Activated naive CD8-positive, alpha-beta T cell treated with anti-CD3 and anti-CD28 coated beads for 36 hours (primary cell): ENCODE data around the gene UVRAG. TPM values are rescaled to one million over a fixed set of nuclear protein-coding genes. Genes with fewer than 3 reads are reported as not detected.
"Not testable (repeated sequence)": the region's sequence is repeated elsewhere in the genome, so short reads cannot be mapped to it uniquely, and the experiment has no call there.

Source experiments
- DNase-seq: peaks from one replicate; pipeline ENCODE4 v3.0.0; 2021
- H3K27ac Mint-ChIP-seq: one replicate; pipeline ENCODE4 v1.8.0; 2022; ENCODE audit warnings: mild to moderate bottlenecking, moderate library complexity, mixed read lengths
- H3K27me3 Mint-ChIP-seq: one replicate; pipeline ENCODE4 v1.8.0; 2022; ENCODE audit warnings: mild to moderate bottlenecking, mixed read lengths
- H3K36me3 Mint-ChIP-seq: one replicate; pipeline ENCODE4 v1.8.0; 2021; ENCODE audit warnings: mild to moderate bottlenecking, mixed read lengths
- H3K4me1 Mint-ChIP-seq: one replicate; pipeline ENCODE4 v1.8.0; 2021; ENCODE audit warnings: mixed read lengths
- H3K4me3 Mint-ChIP-seq: one replicate; pipeline ENCODE4 v1.8.0; 2022; ENCODE audit warnings: mild to moderate bottlenecking, moderate library complexity, mixed read lengths
- H3K9me3 Mint-ChIP-seq: one replicate; pipeline ENCODE4 v1.8.0; 2022; ENCODE audit warnings: mixed read lengths
- total RNA-seq, 2 experiments: library from RNA; stranded (reverse); gene quantifications; one replicate each; pipeline ENCODE4 v1.2.3, GENCODE V29; 2021

The UVRAG gene
- total RNA-seq, 2 experiments from 2014 or later: 16.8 to 17.7 TPM

GRCh38 chr11:75836417-75836816 lies 21.4 kb downstream of the UVRAG start:
- Mint-ChIP-seq H3K4me3 (no peak overlapping the region), H3K27me3 (no peaks in the 10 kb centered on the region), H3K36me3 (no peaks in the 10 kb centered on the region), H3K27ac (no peak overlapping the region), H3K9me3 (no peaks in the 10 kb centered on the region), H3K4me1 (peaks cover 20% of the 10 kb centered on the region)
- DNase-seq: no peak

- DNase-seq: no peak
- Mint-ChIP-seq H3K27me3 (no peaks in the 10 kb centered on the region), H3K4me1 (peaks cover 25% of the 10 kb centered on the region), H3K27ac (no peak overlapping the region), H3K4me3 (no peak overlapping the region), H3K9me3 (no peaks in the 10 kb centered on the region), H3K36me3 (peaks cover 9% of the 10 kb centered on the region)
Observed at GRCh38 chr11:75839851-75840250, 24.8 kb downstream of the UVRAG start.

GRCh38 chr11:75840522-75840921 lies 25.5 kb downstream of the UVRAG start:
- Mint-ChIP-seq H3K27ac (no peak overlapping the region), H3K36me3 (peaks cover 14% of the 10 kb centered on the region), H3K9me3 (no peaks in the 10 kb centered on the region), H3K4me3 (no peak overlapping the region), H3K27me3 (no peaks in the 10 kb centered on the region), H3K4me1 (peaks cover 21% of the 10 kb centered on the region)
- DNase-seq: no peak

GRCh38 chr11:75841739-75842138 lies 26.7 kb downstream of the UVRAG start:
- peaks cover 21% of the 10 kb centered on the region for H3K4me1 Mint-ChIP-seq
- no peak overlapping the region for H3K4me3 Mint-ChIP-seq
- H3K36me3 Mint-ChIP-seq: peaks cover 19% of the 10 kb centered on the region
- no peak for DNase-seq
- no peak overlapping the region for H3K27ac Mint-ChIP-seq
- no peaks in the 10 kb centered on the region for H3K27me3 Mint-ChIP-seq
- H3K9me3 Mint-ChIP-seq: no peaks in the 10 kb centered on the region

- no peaks in the 10 kb centered on the region for H3K9me3 Mint-ChIP-seq
- no peak for DNase-seq
- no peak overlapping the region for H3K27ac Mint-ChIP-seq
- H3K36me3 Mint-ChIP-seq: peaks cover 23% of the 10 kb centered on the region
- H3K4me1 Mint-ChIP-seq: peaks cover 17% of the 10 kb centered on the region
- H3K4me3 Mint-ChIP-seq: no peak overlapping the region
- no peaks in the 10 kb centered on the region for H3K27me3 Mint-ChIP-seq
Observed at GRCh38 chr11:75845324-75845723, 30.3 kb downstream of the UVRAG start.

GRCh38 chr11:75849894-75850293 lies 34.9 kb downstream of the UVRAG start:
- peaks cover 12% of the 10 kb centered on the region for H3K4me1 Mint-ChIP-seq
- no peak for DNase-seq
- H3K4me3 Mint-ChIP-seq: no peak overlapping the region
- H3K9me3 Mint-ChIP-seq: no peaks in the 10 kb centered on the region
- H3K27me3 Mint-ChIP-seq: no peaks in the 10 kb centered on the region
- no peak overlapping the region for H3K27ac Mint-ChIP-seq
- H3K36me3 Mint-ChIP-seq: peaks cover 22% of the 10 kb centered on the region

- Mint-ChIP-seq H3K4me3 (no peak overlapping the region), H3K4me1 (peaks cover 9% of the 10 kb centered on the region), H3K27ac (no peak overlapping the region), H3K9me3 (no peaks in the 10 kb centered on the region), H3K27me3 (no peaks in the 10 kb centered on the region), H3K36me3 (peaks cover 21% of the 10 kb centered on the region)
- DNase-seq: no peak
Observed at GRCh38 chr11:75850787-75851186, 35.8 kb downstream of the UVRAG start.

- no peak overlapping the region for H3K4me3 Mint-ChIP-seq
- no peak overlapping the region for H3K27ac Mint-ChIP-seq
- peaks cover 23% of the 10 kb centered on the region for H3K36me3 Mint-ChIP-seq
Observed at GRCh38 chr11:75851203-75851602, 36.2 kb downstream of the UVRAG start.

DNA sequence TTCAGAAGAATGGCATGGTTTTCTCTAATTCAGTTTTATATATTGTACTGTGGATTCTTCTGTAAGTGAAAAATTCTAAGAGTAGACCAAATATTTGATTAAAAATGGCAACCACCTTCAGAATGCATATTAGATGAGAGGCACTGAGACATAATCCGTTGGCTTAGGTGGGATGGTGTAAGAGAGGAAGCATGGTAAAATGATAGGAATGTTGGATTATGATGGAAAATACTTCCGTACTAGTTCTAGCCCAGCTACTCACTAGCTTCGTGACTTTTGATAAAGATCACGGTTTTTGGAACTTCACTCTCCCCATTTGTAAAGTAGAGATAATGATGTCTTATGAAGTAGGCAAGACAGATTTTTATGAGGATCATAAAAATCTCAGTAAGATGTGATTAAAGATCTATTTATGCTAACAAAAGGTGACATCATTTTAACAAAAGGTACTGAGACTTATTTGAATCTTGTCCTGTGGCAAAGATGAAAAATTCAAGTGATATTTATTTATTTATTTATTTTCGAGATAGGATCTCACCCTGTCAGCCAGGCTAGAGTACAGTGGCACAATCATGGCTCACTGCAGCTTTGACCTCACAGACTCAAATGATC lies 37.5 kb downstream of the UVRAG start:
- Mint-ChIP-seq H3K4me1 (peaks cover 9% of the 10 kb centered on the region), H3K27ac (no peak overlapping the region), H3K36me3 (peaks cover 27% of the 10 kb centered on the region), H3K4me3 (no peak overlapping the region), H3K9me3 (no peaks in the 10 kb centered on the region), H3K27me3 (no peaks in the 10 kb centered on the region)
- no peak for DNase-seq

More at GRCh38 chr11:75851203-75851602, 36.2 kb downstream of the UVRAG start:
- Mint-ChIP-seq H3K4me1 (peaks cover 8% of the 10 kb centered on the region), H3K9me3 (no peaks in the 10 kb centered on the region), H3K27me3 (no peaks in the 10 kb centered on the region)
- DNase-seq: no peak

GRCh38 chr11:75853563-75853962 lies 38.6 kb downstream of the UVRAG start:
- H3K36me3 Mint-ChIP-seq: peaks cover 27% of the 10 kb centered on the region
- not testable (repeated sequence) for H3K9me3 Mint-ChIP-seq, H3K27me3 Mint-ChIP-seq, H3K27ac Mint-ChIP-seq, H3K4me3 Mint-ChIP-seq, DNase-seq, H3K4me1 Mint-ChIP-seq

DNA sequence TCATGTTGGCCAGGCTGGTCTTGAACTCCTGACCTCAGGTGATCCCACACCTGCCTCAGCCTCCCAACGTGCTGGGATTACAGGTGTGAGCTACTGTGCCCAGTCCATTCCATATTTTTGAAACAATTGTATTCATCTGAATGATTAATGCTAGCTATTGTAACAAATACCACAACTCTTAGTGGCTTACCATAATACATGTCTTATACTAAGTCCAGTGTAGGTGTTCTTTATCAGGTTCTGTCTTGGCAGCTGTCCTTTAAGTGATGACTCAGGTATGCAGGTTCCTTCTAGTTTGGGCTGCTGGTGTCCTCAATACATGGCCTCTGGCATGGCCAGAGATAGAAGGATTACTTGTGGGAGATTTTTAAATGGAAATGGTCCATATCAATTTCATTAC lies 39.0 kb downstream of the UVRAG start:
- Mint-ChIP-seq H3K4me3 (no peak overlapping the region), H3K27ac (no peak overlapping the region), H3K4me1 (peaks cover 9% of the 10 kb centered on the region), H3K9me3 (no peaks in the 10 kb centered on the region), H3K27me3 (no peaks in the 10 kb centered on the region), H3K36me3 (peaks cover 24% of the 10 kb centered on the region)
- DNase-seq: no peak

DNA sequence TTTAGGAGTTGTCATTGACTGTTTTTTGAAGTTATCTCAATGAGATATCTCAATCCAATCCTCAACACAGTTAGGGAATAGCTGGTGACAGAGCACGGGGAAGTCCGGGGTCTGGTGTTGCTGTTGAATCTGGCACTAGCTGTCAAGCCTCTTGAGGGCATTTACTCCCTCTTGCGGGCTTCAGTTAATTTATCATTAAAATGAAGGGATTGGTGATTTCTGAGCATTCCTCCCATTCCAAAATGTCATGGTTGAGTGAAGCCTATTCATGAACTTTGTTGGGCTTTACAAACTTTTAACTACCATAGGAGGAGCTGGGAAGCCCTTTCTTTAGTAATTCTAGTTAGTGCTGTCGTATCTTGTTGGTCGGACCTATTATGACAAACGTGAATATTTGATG lies 40.2 kb downstream of the UVRAG start:
- Mint-ChIP-seq H3K27ac (no peak overlapping the region), H3K36me3 (peaks cover 23% of the 10 kb centered on the region), H3K27me3 (no peaks in the 10 kb centered on the region), H3K9me3 (no peaks in the 10 kb centered on the region), H3K4me1 (peaks cover 7% of the 10 kb centered on the region), H3K4me3 (no peak overlapping the region)
- DNase-seq: no peak

DNA sequence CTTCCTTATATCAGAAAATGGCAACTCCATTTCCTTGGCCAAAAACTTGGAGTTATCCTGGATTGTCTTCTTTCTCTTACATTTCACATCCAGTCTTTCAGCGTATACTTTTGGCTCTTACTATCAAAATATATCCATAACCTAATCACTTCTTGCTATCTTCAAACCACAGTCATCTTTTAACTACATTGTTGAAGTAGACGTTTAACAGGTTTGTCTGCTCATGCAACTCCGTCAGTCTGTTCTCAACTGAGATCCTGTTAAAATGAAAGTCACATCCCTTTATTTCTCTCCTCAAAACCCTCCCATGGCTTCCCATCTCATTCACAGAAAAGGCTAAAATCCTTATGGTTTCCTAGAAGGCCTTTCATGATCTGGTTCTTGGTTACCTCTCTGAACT lies 41.9 kb downstream of the UVRAG start:
- no peak for DNase-seq
- Mint-ChIP-seq H3K36me3 (peaks cover 26% of the 10 kb centered on the region), H3K4me3 (no peak overlapping the region), H3K27me3 (no peaks in the 10 kb centered on the region), H3K27ac (no peak overlapping the region), H3K4me1 (peaks cover 3% of the 10 kb centered on the region), H3K9me3 (no peaks in the 10 kb centered on the region)

DNA sequence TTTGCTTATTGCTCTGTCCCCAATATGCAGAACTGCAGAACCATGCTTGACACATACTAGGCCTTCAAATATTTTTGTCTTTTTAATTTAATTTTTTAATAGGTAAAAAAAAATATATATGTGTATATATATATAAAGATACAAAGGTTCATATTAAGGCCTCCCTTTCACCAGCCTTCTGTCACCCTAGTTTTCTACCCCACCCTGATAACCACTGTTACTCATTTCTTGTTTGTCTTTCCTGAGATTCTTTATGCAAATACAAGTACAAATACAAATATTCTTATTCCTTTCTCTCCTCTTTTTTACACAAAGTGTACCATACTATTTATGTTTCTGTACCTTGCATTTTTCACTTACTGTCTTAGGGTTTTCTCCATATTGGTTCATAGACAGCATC lies 43.0 kb downstream of the UVRAG start:
- no peaks in the 10 kb centered on the region for H3K27me3 Mint-ChIP-seq
- H3K27ac Mint-ChIP-seq: no peak overlapping the region
- no peaks in the 10 kb centered on the region for H3K9me3 Mint-ChIP-seq
- no peak overlapping the region for H3K4me3 Mint-ChIP-seq
- no peak for DNase-seq
- peaks cover 21% of the 10 kb centered on the region for H3K36me3 Mint-ChIP-seq
- peaks cover 3% of the 10 kb centered on the region for H3K4me1 Mint-ChIP-seq

GRCh38 chr11:75858613-75859012 lies 43.6 kb downstream of the UVRAG start:
- no peak for DNase-seq
- no peak overlapping the region for H3K4me3 Mint-ChIP-seq
- H3K27me3 Mint-ChIP-seq: no peaks in the 10 kb centered on the region
- peaks cover 3% of the 10 kb centered on the region for H3K4me1 Mint-ChIP-seq
- H3K27ac Mint-ChIP-seq: no peak overlapping the region
- peaks cover 21% of the 10 kb centered on the region for H3K36me3 Mint-ChIP-seq
- H3K9me3 Mint-ChIP-seq: no peaks in the 10 kb centered on the region

DNA sequence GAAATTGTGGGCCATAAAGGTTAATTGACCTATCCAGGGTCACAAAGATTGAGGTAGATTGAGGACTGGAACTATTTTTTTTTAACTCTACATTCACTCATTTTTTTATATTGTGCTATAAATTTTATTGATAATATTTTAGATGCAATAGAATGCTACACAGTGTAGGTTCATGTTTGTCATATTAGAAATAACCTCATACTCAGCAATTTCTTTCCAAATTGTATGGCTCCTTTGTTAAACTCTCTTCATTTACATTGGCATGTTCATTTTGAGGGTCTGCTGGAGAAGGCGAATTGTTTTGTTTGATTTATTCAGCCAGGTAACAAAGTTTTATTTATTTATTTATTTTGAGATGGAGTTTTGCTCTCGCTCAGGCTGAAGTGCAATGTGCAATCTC lies 44.6 kb downstream of the UVRAG start:
- Mint-ChIP-seq H3K4me1 (peaks cover 3% of the 10 kb centered on the region), H3K9me3 (no peaks in the 10 kb centered on the region), H3K27me3 (no peaks in the 10 kb centered on the region), H3K4me3 (no peak overlapping the region), H3K27ac (no peak overlapping the region), H3K36me3 (peaks cover 18% of the 10 kb centered on the region)
- no peak for DNase-seq
